NCI-H146 treated with DMSO at 0.1 percent for 48 hours (cell line): ENCODE measurements around the gene SSH3.
A peak's percentile ranks its signal among the peaks of the same experiment; 100 is the strongest.
"Not testable (repeated sequence)": the region's sequence is repeated elsewhere in the genome, so short reads cannot be mapped to it uniquely, and the experiment has no call there.

Source experiments
- DNase-seq: peaks from one replicate; lab custom pipeline; 2025; ENCODE audit not compliant: unreplicated experiment; lab: John Stamatoyannopoulos, UW

Gene SSH3

GRCh38 chr11:67310246-67311050, 7.1 kb downstream of the SSH3 start:
- no peak for DNase-seq

- no peak for DNase-seq
Observed at GRCh38 chr11:67311051-67311555, 7.8 kb downstream of the SSH3 start.

- no peak for DNase-seq
Observed at GRCh38 chr11:67311556-67312082, 8.3 kb downstream of the SSH3 start.

- no peak for DNase-seq
Observed at GRCh38 chr11:67312187-67313021, 9.1 kb downstream of the SSH3 start.

GRCh38 chr11:67313125-67313890, 10.0 kb downstream of the SSH3 start:
- DNase-seq = no peak

GRCh38 chr11:67314218-67314617, 10.9 kb downstream of the SSH3 start:
- DNase-seq = no peak

- no peak for DNase-seq
Observed at GRCh38 chr11:67315325-67315909, 12.1 kb downstream of the SSH3 start.

- DNase-seq = no peak
Observed at GRCh38 chr11:67316882-67317204, 13.5 kb downstream of the SSH3 start.

GRCh38 chr11:67317205-67317887, 14.0 kb downstream of the SSH3 start:
- peak; percentile 98 for DNase-seq

GRCh38 chr11:67317888-67318555, 14.7 kb downstream of the SSH3 start:
- DNase-seq = no peak

GRCh38 chr11:67318876-67319275, 15.5 kb downstream of the SSH3 start:
- not testable (repeated sequence) for DNase-seq

- DNase-seq = no peak
Observed at GRCh38 chr11:67320011-67320410, 16.7 kb downstream of the SSH3 start.

GRCh38 chr11:67320691-67321090, 17.4 kb downstream of the SSH3 start:
- no peak for DNase-seq

- no peak for DNase-seq
Observed at GRCh38 chr11:67321313-67321871, 18.1 kb downstream of the SSH3 start.

- DNase-seq = no peak
Observed at GRCh38 chr11:67322049-67322448, 18.7 kb downstream of the SSH3 start.

- no peak for DNase-seq
Observed at GRCh38 chr11:67323526-67323925, 20.2 kb downstream of the SSH3 start.

- DNase-seq = no peak
Observed at GRCh38 chr11:67332081-67332691, 28.9 kb downstream of the SSH3 start.

GRCh38 chr11:67337257-67337656, 33.9 kb downstream of the SSH3 start:
- DNase-seq = no peak

GRCh38 chr11:67344264-67344663, 40.9 kb downstream of the SSH3 start:
- DNase-seq = no peak
